HepG2 (cell line): ENCODE data around the gene PLN.

Experiments
- CTCF ChIP-seq: sonication (generic); formaldehyde crosslinking; IDR thresholded peaks from 2 replicates; pipeline ENCODE4 v1.5.0; 2020; ENCODE audit warnings: mild to moderate bottlenecking, missing genetic modification reagents, moderate library complexity
- EEA1 ChIP-seq: sonication (generic); formaldehyde crosslinking; IDR thresholded peaks from 2 replicates; pipeline ENCODE4 v1.5.1; 2020; ENCODE audit warnings: mild to moderate bottlenecking, missing genetic modification reagents, borderline replicate concordance
- GABPB1 ChIP-seq: IDR thresholded peaks from 2 replicates; pipeline ENCODE4 v1.6.1; 2016; ENCODE audit warnings: mild to moderate bottlenecking, missing genetic modification reagents, moderate library complexity, missing compliant biosample characterization
- MLX ChIP-seq: IDR thresholded peaks from 2 replicates; pipeline ENCODE4 v1.6.1; 2016
- NFE2L1 ChIP-seq: sonication (generic); formaldehyde crosslinking; IDR thresholded peaks from 2 replicates; pipeline ENCODE4 v1.4.0; 2020; ENCODE audit warnings: missing genetic modification reagents, mild to moderate bottlenecking, borderline replicate concordance
- SSRP1 ChIP-seq: IDR thresholded peaks from 2 replicates; pipeline ENCODE4 v1.6.1; 2016; ENCODE audit warnings: control low read depth
- THAP9 ChIP-seq: sonication (generic); formaldehyde crosslinking; IDR thresholded peaks from 2 replicates; pipeline ENCODE4; 2020; ENCODE audit warnings: missing genetic modification reagents, mild to moderate bottlenecking, borderline replicate concordance
- TF ChIP-seq, protein P1 (sequence below): sonication (generic); IDR thresholded peaks from 2 replicates; pipeline ENCODE4 v1.6.1; 2016; ENCODE audit warnings: low read depth, borderline replicate concordance

DNA sequence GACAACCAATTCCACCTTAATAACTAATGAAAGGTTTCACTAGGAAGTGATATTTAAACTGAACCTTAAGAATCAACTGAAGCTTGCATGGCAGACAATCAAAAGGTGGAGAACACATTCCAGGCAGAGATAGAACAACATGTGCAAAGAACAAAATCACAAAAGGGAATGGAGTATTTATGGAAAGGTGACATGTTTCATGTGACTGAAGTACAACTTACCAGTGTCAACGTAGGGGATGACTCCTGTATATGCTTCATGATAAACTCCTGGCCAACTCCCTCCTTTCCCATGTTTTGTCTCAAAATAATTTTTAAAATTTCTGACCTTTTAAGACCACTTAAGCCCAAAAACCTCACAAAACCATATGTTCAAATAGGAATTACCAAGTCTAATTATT is 6.6 kb downstream of the PLN start:
- TF ChIP-seq NFE2L1 (CRISPR knock-in tag) (no peak), MLX (CRISPR knock-in tag) (no peak), SSRP1 (no peak), GABPB1 (CRISPR knock-in tag) (no peak), THAP9 (CRISPR knock-in tag) (no peak), EEA1 (CRISPR knock-in tag) (no peak), CTCF (CRISPR knock-in tag) (no peak)
- TF ChIP-seq, protein P1, sequence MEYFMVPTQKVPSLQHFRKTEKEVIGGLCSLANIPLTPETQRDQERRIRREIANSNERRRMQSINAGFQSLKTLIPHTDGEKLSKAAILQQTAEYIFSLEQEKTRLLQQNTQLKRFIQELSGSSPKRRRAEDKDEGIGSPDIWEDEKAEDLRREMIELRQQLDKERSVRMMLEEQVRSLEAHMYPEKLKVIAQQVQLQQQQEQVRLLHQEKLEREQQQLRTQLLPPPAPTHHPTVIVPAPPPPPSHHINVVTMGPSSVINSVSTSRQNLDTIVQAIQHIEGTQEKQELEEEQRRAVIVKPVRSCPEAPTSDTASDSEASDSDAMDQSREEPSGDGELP: no peak
